Activated CD4-positive, CD25-positive, alpha-beta regulatory T cell treated with anti-CD3 and anti-CD28 coated beads, Interleukin-2, amount 50 U/mL, for 72 hours (primary cell): ENCODE data around the gene ZNF408.
"Not testable (repeated sequence)": the region's sequence is repeated elsewhere in the genome, so short reads cannot be mapped to it uniquely, and the experiment has no call there.

Experiments
- DNase-seq: peaks from one replicate; pipeline ENCODE4 v3.0.0; 2021

ZNF408 gene

GRCh38 chr11:46698597-46698996 lies 2.2 kb upstream of the ZNF408 start:
- DNase-seq, result no peak

- no peak for DNase-seq
These were observed 335 bp downstream of the ZNF408 start for GRCh38 chr11:46701078-46701654.

- DNase-seq, result no peak
These were observed 4.3 kb downstream of the ZNF408 start for GRCh38 chr11:46705070-46705688.

- no peak for DNase-seq
These were observed 6.1 kb downstream of the ZNF408 start for GRCh38 chr11:46706886-46707285.

GRCh38 chr11:46709351-46709750 lies 8.5 kb downstream of the ZNF408 start:
- DNase-seq, result not testable (repeated sequence)

GRCh38 chr11:46710821-46711269 lies 10.0 kb downstream of the ZNF408 start:
- DNase-seq, result no peak

- no peak for DNase-seq
These were observed 10.5 kb downstream of the ZNF408 start for GRCh38 chr11:46711303-46711702.

GRCh38 chr11:46712874-46713576 lies 12.2 kb downstream of the ZNF408 start:
- no peak for DNase-seq

GRCh38 chr11:46717825-46718154 lies 17.0 kb downstream of the ZNF408 start:
- DNase-seq, result not testable (repeated sequence)

GRCh38 chr11:46718155-46719019 lies 17.6 kb downstream of the ZNF408 start:
- no peak for DNase-seq

- DNase-seq, result no peak
These were observed 18.3 kb downstream of the ZNF408 start, which contains the start of gene F2 for GRCh38 chr11:46719048-46719542. F2 (plus strand) TSS chr11:46719213; CDS start chr11:46719236, 23 bp downstream.

GRCh38 chr11:46719543-46720218 lies 18.9 kb downstream of the ZNF408 start:
- no peak for DNase-seq

GRCh38 chr11:46721286-46721685 lies 20.5 kb downstream of the ZNF408 start:
- no peak for DNase-seq

- no peak for DNase-seq
These were observed 21.9 kb downstream of the ZNF408 start for GRCh38 chr11:46722566-46723358.

GRCh38 chr11:46723359-46723680 lies 22.5 kb downstream of the ZNF408 start:
- DNase-seq, result no peak

GRCh38 chr11:46724088-46724487 lies 23.3 kb downstream of the ZNF408 start:
- DNase-seq, result no peak

- no peak for DNase-seq
These were observed 24.7 kb downstream of the ZNF408 start for GRCh38 chr11:46725338-46726205.

- no peak for DNase-seq
These were observed 25.5 kb downstream of the ZNF408 start for GRCh38 chr11:46726206-46726862.

GRCh38 chr11:46727952-46728658 lies 27.3 kb downstream of the ZNF408 start:
- no peak for DNase-seq

GRCh38 chr11:46728659-46729040 lies 27.8 kb downstream of the ZNF408 start:
- DNase-seq, result no peak
